GM12891 (cell line): ENCODE measurements around the gene COL6A3.

ENCODE experiments used
- POLR2A ChIP-seq: IDR thresholded peaks from 2 replicates; pipeline ENCODE4 v1.6.1; 2011; ENCODE audit warnings: low read depth, low read length, control low read depth
- POLR2AphosphoS5 ChIP-seq: IDR thresholded peaks from 2 replicates; pipeline ENCODE4 v1.6.1; 2011; ENCODE audit warnings: low read depth, low read length, control low read depth
- TAF1 ChIP-seq: IDR thresholded peaks from 2 replicates; pipeline ENCODE4 v1.6.1; 2011; ENCODE audit warnings: low read depth, low read length, control low read depth

GRCh38 chr2:237297421-237298150 lies 116.4 kb downstream of the COL6A3 start:
- no peak for TF ChIP-seq POLR2A
- TF ChIP-seq POLR2AphosphoS5, result no peak
- TF ChIP-seq TAF1, result no peak
